ENCODE data around the gene NRN1L. TPM values are rescaled to one million over a fixed set of nuclear protein-coding genes. Genes with fewer than 3 reads are reported as not detected.
A peak's percentile ranks its signal among the peaks of the same experiment; 100 is the strongest.

NRN1L gene
- total RNA-seq, 1 experiment from 2014 or later = not detected

- H3K9me2 ChIP-seq (replicated peaks; ENCODE audit: low read length) = no peaks in the 10 kb centered on the region
- no peaks in the 10 kb centered on the region for H4K20me1 ChIP-seq (ENCODE audit: low read length)
- DNase-seq (no peak), ATAC-seq (no peak)
- BruUV-seq (replicated peaks) = no TSS peak
- no peak overlapping the region for H3K4me3 ChIP-seq (ENCODE audit: low read length)
- H3K9ac ChIP-seq (ENCODE audit: low read length) = no peak overlapping the region
- no peaks in the 10 kb centered on the region for H3K79me2 ChIP-seq (ENCODE audit: low read length)
- H3K27me3 ChIP-seq (ENCODE audit: low read length) = no peaks in the 10 kb centered on the region
- no peak overlapping the region for H3K27ac ChIP-seq (ENCODE audit: low read length)
- ChIA-PET POLR2A (ENCODE audit: unreplicated experiment) (no interaction called here), CTCF (no interaction called here)
- no peaks in the 10 kb centered on the region for H3K36me3 ChIP-seq (ENCODE audit: low read depth, low read length)
- H3K9me3 ChIP-seq (ENCODE audit: low read length) = no peaks in the 10 kb centered on the region
- intact Hi-C loops (cut with micrococcal nuclease) = loop anchor here (1.0 to 5.0 kb wide), 3 partner anchors 45 to 111 kb away; partner anchors contain the start of gene THAP11
- no peaks in the 10 kb centered on the region for H3F3A ChIP-seq (ENCODE audit: low read length, unreplicated experiment)
- no peak overlapping the region for H3K4me2 ChIP-seq (ENCODE audit: low read length)
- H3K4me1 ChIP-seq (ENCODE audit: insufficient read depth, low read length) = peaks cover 18% of the 10 kb centered on the region
- TF ChIP-seq EZH2phosphoT487 (IDR thresholded peaks at IDR 0.05; ENCODE audit: borderline replicate concordance, low read length) (no peak), EZH2 (IDR thresholded peaks at IDR 0.05; ENCODE audit: low read length, unreplicated experiment) (no peak)
- TF ChIP-seq, protein P1, sequence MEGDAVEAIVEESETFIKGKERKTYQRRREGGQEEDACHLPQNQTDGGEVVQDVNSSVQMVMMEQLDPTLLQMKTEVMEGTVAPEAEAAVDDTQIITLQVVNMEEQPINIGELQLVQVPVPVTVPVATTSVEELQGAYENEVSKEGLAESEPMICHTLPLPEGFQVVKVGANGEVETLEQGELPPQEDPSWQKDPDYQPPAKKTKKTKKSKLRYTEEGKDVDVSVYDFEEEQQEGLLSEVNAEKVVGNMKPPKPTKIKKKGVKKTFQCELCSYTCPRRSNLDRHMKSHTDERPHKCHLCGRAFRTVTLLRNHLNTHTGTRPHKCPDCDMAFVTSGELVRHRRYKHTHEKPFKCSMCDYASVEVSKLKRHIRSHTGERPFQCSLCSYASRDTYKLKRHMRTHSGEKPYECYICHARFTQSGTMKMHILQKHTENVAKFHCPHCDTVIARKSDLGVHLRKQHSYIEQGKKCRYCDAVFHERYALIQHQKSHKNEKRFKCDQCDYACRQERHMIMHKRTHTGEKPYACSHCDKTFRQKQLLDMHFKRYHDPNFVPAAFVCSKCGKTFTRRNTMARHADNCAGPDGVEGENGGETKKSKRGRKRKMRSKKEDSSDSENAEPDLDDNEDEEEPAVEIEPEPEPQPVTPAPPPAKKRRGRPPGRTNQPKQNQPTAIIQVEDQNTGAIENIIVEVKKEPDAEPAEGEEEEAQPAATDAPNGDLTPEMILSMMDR (conservative IDR thresholded peaks at IDR 0.05; ENCODE audit: low read depth, low read length) = no peak
- H2AFZ ChIP-seq (ENCODE audit: low read length) = no peak overlapping the region
These were observed 43.5 kb downstream of the NRN1L start for GRCh38 chr16:67928147-67928546.

DNA sequence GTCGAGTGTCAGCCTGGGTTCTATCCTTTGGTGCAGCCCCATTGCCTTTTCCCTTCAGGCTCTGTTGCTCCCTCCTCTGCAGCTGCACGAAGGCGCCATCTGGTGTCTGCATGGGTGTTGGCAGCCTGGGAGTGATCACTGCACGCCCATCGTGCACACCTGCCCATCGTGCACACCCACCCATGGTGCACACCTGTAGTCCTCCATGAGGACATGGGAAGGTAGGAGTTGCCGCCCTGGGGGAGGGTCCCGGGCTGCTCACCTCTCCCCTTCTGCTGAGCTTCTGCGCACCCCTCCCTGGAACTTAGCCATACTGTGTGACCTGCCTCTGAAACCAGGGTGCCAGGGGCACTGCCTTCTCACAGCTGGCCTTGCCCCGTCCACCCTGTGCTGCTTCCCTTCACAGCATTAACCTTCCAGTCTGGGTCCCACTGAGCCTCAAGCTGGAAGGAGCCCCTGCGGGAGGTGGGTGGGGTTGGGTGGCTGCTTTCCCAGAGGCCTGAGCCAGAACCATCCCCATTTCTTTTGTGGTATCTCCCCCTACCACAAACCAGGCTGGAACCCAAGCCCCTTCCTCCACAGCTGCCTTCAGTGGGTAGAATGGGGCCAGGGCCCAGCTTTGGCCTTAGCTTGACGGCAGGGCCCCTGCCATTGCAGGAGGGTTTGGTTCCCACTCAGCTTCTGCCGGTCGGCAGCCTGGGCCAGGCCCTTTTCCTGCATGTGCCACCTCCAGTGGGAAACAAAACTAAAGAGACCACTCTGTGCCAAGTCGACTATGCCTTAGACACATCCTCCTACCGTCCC is 44.1 kb downstream of the NRN1L start:
- TSS peak; percentile 8 for BruUV-seq (replicated peaks)
- intact Hi-C loops (cut with micrococcal nuclease) = loop anchor here (1.0 to 5.0 kb wide), 3 partner anchors 45 to 112 kb away; partner anchors contain the start of gene THAP11
- H3K9me3 ChIP-seq (ENCODE audit: low read length) = no peaks in the 10 kb centered on the region
- no peaks in the 10 kb centered on the region for H3K9me2 ChIP-seq (replicated peaks; ENCODE audit: low read length)
- no peaks in the 10 kb centered on the region for H4K20me1 ChIP-seq (ENCODE audit: low read length)
- H3K79me2 ChIP-seq (ENCODE audit: low read length) = 0 out of 2 replicates have a peak, but pooled peaks cover 2% of the 10 kb centered on the region
- no peak overlapping the region for H3K27ac ChIP-seq (ENCODE audit: low read length)
- no peak overlapping the region for H2AFZ ChIP-seq (ENCODE audit: low read length)
- ATAC-seq = peak; percentile 68
- no peak overlapping the region for H3K4me2 ChIP-seq (ENCODE audit: low read length)
- ChIA-PET CTCF (no interaction called here), POLR2A (ENCODE audit: unreplicated experiment) (no interaction called here)
- peak; percentile 70 for DNase-seq
- H3K27me3 ChIP-seq (ENCODE audit: low read length) = no peaks in the 10 kb centered on the region
- H3K9ac ChIP-seq (ENCODE audit: low read length) = no peak overlapping the region
- no peaks in the 10 kb centered on the region for H3F3A ChIP-seq (ENCODE audit: low read length, unreplicated experiment)
- no peaks in the 10 kb centered on the region for H3K36me3 ChIP-seq (ENCODE audit: low read depth, low read length)
- peaks cover 18% of the 10 kb centered on the region for H3K4me1 ChIP-seq (ENCODE audit: insufficient read depth, low read length)
- TF ChIP-seq EZH2phosphoT487 (IDR thresholded peaks at IDR 0.05; ENCODE audit: borderline replicate concordance, low read length) (no peak), EZH2 (IDR thresholded peaks at IDR 0.05; ENCODE audit: low read length, unreplicated experiment) (no peak)
- TF ChIP-seq, protein P1 (conservative IDR thresholded peaks at IDR 0.05; ENCODE audit: low read depth, low read length) = peak; percentile 82
- no peak overlapping the region for H3K4me3 ChIP-seq (ENCODE audit: low read length)

- H2AFZ ChIP-seq (ENCODE audit: low read length) = no peak overlapping the region
- DNase-seq (no peak), ATAC-seq (no peak)
- intact Hi-C loops (cut with micrococcal nuclease) = no loop called here
- H3K4me3 ChIP-seq (ENCODE audit: low read length) = no peak overlapping the region
- no peaks in the 10 kb centered on the region for H3K27me3 ChIP-seq (ENCODE audit: low read length)
- H3K9me3 ChIP-seq (ENCODE audit: low read length) = no peaks in the 10 kb centered on the region
- no TSS peak for BruUV-seq (replicated peaks)
- H3K9ac ChIP-seq (ENCODE audit: low read length) = no peak overlapping the region
- H4K20me1 ChIP-seq (ENCODE audit: low read length) = no peaks in the 10 kb centered on the region
- ChIA-PET CTCF (no interaction called here), POLR2A (ENCODE audit: unreplicated experiment) (no interaction called here)
- H3K9me2 ChIP-seq (replicated peaks; ENCODE audit: low read length) = no peaks in the 10 kb centered on the region
- H3K4me2 ChIP-seq (ENCODE audit: low read length) = no peak overlapping the region
- H3K4me1 ChIP-seq (ENCODE audit: insufficient read depth, low read length) = peaks cover 27% of the 10 kb centered on the region
- TF ChIP-seq EZH2 (IDR thresholded peaks at IDR 0.05; ENCODE audit: low read length, unreplicated experiment) (no peak), EZH2phosphoT487 (IDR thresholded peaks at IDR 0.05; ENCODE audit: borderline replicate concordance, low read length) (no peak)
- TF ChIP-seq, protein P1 (conservative IDR thresholded peaks at IDR 0.05; ENCODE audit: low read depth, low read length) = no peak
- no peaks in the 10 kb centered on the region for H3K36me3 ChIP-seq (ENCODE audit: low read depth, low read length)
- H3K79me2 ChIP-seq (ENCODE audit: low read length) = peaks cover 12% of the 10 kb centered on the region
- no peaks in the 10 kb centered on the region for H3F3A ChIP-seq (ENCODE audit: low read length, unreplicated experiment)
- no peak overlapping the region for H3K27ac ChIP-seq (ENCODE audit: low read length)
These were observed 45.5 kb downstream of the NRN1L start for GRCh38 chr16:67930191-67930590.
